Erythroblast (primary cell): ENCODE measurements around the gene TEAD2.

Experiments
- DNase-seq, 2 experiments: peaks; one replicate each; lab custom pipeline; 2025; lab: John Stamatoyannopoulos, UW
- GATA1 ChIP-seq: IDR thresholded peaks from 2 replicates; pipeline ENCODE4 v1.6.1; 2011; ENCODE audit warnings: low read depth, mild to moderate bottlenecking, control low read depth, low read length, moderate library complexity
- POLR2A ChIP-seq: IDR thresholded peaks from 2 replicates; pipeline ENCODE4 v1.6.1; 2011; ENCODE audit warnings: mild to moderate bottlenecking, low read length

Gene TEAD2

DNA sequence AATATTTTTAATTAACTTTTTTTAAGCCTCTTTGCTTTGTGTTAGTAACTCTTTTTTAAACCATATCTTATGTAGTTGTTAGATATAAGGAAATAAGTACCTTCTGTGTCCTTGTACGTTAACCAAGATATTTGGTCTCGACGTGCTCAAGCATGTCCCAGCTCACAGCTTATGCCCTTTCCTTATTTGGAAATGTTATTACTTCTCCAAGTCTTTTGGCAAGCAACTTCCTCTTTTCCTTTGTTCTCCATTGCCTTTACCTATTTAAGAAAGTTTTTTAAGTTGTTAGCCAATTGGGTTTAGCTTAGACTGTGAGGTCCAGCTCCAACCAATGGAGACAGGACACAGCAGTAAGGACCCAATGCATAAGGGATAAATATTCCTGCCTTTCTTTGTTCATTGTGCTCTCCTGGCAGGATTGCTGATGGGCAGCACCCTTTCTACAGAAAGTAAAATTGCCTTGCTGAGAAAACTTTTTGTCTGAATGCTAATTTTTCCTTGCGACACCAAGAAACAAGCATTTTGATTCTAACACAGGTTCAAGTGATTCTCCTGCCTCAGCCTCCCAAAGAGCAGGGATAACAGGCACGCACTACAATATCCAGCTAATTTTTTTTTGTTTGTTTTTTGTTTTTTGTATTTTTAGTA lies 6.6 kb upstream of the TEAD2 start:
- no peak for DNase-seq
- TF ChIP-seq GATA1 (no peak), POLR2A (no peak)

DNA sequence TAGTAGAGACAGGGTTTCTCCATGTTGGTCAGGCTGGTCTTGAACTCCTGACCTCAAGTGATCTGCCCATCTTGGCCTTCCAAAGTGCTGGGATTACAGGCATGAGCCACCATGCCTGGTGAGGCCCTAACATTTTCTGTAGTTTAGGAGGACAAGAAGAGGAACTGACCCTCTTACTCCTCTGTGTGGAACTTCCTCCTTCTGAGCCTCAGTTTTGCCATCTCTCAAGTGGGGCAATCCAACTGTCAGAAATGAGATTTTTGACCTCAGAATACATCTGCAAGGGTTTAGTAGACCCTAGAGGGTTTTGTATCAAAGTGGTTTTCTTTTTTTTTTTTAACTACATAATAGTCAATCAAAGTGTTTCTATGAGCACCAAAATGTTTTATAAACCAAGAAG lies 3.9 kb upstream of the TEAD2 start:
- DNase-seq: no peak
- TF ChIP-seq GATA1 (no peak), POLR2A (no peak)

DNA sequence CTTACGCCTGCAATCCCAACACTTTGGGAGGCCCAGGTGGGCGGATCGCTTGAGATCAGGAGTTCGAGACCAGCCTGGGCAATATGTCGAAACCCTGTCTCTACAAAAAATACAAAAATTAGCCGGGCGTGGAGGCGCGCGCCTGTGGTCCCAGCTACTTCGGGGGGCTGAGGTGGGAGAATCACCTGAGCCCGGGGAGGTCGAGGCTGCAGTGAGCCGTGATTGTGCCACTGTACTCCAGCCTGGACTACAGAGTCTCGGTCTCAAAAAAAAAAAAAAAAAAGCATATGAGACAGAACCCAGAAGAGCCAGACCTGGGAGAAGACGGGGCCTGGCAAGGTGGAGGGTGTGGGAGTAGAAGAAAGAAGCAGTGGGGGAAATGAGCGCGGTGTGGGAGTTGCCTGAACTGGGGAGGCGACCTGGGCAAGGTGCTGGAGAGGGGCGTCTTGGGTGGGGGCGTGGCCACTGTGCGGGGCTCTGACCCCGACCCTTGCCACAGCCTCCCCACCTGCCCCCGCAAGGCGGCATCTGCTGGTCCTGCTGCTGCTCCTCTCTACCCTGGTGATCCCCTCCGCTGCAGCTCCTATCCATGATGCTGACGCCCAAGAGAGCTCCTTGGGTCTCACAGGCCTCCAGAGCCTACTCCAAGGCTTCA lies 2.0 kb upstream of the TEAD2 start:
- no peak for DNase-seq
- TF ChIP-seq POLR2A: no peak
- TF ChIP-seq GATA1: no peak

DNA sequence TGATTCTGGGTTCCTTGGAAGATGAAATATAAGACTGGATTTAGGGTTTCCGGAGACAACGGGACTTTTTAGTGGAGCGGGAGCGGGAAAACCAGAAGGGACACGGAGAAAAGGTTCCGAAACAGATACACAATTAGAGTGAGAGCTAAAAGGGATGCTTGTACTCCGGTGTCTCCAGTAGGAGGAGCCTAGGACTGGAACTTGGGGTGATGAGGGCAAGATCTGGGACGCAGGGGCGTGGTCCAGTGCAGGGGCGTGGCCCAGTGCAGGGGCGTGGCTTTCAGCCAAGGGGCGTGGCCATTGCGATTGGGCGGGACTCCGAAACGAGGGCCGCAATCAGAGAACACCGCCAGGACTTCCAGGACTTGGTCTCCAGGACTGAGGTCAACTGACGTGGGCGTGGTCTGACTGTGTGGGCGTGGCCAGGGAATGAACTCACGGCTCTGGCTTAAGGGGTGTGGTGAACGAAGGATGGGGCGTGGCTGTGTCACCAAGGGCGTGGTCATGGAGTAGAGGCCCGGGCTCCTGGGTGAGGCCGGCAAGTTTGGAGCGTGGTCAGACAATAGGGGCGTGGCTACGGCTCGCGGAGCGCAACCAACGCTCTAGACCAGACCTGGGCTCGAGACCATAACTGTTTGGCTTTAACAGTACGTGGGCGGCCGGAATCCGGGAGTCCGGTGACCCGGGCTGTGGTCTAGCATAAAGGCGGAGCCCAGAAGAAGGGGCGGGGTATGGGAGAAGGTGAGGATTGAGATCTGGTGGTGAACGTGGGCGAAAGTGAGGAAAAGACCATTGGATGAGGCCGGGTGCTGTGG lies 1.3 kb upstream of the TEAD2 start, which contains the start of gene DKKL1:
DKKL1 (plus strand) TSS at position 610 of the 815 bp plus-strand sequence; CDS start at position 732, 122 bp downstream.
- DNase-seq: peak; percentile 92
- no peak for TF ChIP-seq GATA1

DNA sequence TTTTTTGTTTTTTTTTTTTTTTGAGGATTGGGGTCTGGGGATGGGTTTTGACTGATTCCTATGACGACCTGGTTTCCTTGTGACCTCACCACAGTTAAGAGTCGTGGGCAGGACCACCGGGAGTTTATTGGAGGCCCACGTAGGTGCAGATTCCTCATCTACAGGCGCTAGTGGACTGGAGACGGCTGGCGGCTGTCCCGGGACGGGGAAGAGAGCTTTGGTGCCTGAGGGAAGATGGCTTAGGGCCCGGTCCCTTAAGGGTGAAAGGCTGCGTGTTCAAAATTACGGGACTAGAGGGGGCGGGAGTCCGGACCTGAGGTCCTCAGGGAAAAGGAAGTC lies 682 bp upstream of the TEAD2 start:
- DNase-seq: no peak
- TF ChIP-seq GATA1: no peak
- TF ChIP-seq POLR2A: no peak

DNA sequence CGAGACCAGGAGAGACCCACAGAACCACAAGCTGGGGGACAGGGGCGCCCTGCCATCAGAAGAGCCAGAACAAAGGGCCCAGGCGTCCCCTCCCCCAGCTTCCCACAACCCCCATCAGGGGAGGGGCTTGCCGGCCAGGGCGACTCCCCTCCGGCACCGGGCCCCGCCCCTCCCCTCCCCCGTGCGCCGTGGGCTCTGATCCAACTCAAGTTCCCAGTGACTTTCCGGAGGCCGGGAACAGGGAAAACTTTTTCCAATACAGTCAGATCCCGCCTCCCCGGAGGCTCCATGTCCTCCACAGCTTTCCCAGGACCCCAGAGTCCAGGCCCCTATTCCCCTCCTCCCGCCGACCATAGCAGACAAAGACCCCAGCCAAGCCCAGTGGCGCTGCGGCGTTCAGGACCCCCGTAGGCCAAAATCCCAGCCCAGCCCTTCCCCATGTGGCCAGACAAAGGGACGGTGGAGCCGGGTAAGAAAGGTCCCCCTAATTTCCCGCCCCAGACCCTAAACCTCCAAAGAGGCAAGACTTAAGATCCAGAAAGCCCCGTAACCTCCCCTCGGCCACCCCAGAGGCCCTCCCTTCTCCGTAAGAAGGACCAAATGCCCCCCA lies 673 bp downstream of the TEAD2 start:
- TF ChIP-seq POLR2A (no peak), GATA1 (no peak)
- DNase-seq: no peak

DNA sequence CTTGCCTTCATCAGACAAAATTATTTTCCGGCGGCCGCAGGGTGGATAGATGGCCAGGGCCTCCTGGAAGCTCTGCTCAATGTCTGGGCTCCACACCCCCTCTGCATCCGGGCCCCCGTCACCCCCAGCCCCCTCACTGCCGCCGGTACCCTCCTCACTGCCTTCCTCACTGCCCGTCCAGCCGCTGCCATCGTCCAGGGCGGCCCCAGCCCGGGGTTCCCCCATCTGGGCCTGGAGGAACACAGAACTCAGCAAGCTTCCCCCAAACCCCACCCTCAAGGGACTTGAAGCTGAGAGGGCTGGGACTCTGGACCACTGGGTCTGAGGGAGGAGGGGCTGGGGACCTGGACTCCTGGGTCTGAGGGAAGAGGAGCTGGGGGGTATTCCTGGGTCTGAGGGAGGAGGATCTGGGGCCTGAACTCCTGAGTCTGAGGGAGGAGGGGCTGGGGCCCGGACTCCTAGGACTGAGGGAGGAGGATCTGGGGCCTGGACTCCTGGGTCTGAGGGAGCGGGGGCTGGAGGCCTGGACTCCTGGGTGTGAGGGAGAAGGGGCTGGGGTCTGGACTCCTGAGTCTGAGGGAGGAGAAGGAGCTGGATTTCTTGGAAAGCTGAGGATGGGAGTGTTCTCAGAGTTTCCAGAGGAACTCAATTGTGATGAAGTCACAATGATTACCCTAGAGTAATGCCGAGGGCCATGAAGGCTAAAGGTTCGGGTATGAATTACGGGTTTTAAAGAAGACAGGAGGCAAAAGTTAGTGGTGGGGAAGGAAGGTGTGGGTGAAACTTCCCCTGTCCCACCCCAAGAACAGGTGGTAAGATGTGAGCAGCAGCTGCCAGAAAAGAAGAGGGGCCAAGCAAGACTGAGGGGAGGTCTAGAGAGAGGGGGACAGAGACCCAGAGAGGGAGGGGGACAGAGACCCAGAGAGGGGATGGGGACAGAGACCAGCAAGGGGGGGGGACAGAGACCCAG lies 2.1 kb downstream of the TEAD2 start:
- TF ChIP-seq GATA1 (no peak), POLR2A (no peak)
- DNase-seq: no peak

DNA sequence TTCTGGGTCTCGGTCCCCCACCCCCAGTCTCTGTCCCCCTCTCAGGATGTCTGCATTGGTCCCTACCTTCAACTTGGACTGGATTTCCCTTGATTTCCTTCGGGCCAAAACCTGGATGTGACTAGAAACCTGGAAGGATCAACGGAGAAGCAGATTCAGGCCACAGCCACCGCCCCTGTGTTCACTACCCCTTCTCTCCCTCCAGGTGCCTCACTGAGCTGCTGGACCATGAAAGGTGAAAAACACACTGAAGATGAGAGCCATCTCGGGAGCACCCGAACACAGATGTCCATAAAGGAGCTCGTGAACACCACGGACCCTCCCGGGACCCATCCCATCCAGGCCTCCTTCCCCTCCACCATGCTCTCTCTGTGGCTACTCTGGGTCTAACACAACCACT lies 5.0 kb downstream of the TEAD2 start:
- no peak for DNase-seq
- no peak for TF ChIP-seq GATA1
- no peak for TF ChIP-seq POLR2A

DNA sequence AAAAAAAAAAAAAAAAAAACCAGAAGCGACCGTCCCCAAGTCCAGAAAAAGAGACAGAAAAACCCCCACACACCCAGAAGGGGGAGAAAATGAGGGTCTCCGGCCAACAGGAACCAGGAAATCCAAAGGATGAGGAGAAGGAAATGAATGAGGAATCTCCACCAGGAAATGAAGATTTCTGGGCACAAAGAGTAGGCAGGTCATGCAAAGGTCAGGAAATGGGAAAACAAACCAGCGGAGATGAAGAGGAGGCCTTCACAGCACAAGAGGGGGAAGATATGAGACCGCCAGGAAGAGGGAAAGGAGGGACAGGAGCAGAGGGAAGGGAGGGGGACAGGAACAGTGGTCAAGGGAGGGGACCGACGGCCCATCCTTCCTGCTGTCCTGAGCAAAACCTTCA lies 5.8 kb downstream of the TEAD2 start:
- TF ChIP-seq GATA1 (no peak), POLR2A (no peak)
- DNase-seq: no peak

DNA sequence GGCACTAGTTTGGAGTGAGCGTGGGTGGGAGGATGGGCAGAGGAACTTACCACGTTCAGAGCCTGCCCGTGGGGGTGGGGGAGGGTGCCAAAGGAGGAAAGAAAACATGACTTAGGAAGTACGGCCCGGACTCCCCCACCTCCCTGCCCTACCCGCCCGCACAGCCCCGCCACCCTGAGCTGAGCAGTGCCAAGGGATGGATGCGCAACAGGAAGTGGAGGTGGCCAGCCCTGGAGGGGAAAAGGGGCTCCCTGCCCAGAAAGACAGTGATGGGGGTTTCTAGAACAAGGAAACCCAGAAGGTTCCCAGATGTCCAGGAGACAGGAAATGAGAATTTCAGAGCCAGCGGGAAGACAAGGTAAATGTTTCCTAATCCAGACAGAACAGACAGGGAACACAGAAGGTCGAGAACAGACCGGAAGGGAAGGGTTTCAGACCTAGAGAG lies 6.3 kb downstream of the TEAD2 start:
- no peak for DNase-seq
- no peak for TF ChIP-seq POLR2A
- no peak for TF ChIP-seq GATA1

DNA sequence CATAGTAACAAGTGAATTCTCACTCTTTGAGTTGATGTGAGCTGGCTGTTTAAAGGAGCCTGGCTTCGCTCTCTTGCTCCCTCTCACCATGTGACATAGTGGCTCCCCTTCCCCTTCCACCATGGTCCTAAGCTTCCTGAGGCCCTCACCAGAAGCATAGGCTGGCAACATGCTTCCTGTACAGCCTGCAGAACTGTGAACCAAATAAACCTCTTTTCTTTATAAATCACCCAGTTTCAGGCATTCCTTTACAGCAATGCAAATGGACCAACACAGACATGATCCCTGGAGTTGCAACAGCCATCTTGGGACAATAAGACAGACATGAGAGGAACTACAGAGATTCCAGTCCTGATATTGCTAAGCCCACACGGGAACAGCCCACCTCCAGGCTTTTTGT lies 12.6 kb downstream of the TEAD2 start:
- no peak for TF ChIP-seq GATA1
- no peak for TF ChIP-seq POLR2A
- DNase-seq: no peak

DNA sequence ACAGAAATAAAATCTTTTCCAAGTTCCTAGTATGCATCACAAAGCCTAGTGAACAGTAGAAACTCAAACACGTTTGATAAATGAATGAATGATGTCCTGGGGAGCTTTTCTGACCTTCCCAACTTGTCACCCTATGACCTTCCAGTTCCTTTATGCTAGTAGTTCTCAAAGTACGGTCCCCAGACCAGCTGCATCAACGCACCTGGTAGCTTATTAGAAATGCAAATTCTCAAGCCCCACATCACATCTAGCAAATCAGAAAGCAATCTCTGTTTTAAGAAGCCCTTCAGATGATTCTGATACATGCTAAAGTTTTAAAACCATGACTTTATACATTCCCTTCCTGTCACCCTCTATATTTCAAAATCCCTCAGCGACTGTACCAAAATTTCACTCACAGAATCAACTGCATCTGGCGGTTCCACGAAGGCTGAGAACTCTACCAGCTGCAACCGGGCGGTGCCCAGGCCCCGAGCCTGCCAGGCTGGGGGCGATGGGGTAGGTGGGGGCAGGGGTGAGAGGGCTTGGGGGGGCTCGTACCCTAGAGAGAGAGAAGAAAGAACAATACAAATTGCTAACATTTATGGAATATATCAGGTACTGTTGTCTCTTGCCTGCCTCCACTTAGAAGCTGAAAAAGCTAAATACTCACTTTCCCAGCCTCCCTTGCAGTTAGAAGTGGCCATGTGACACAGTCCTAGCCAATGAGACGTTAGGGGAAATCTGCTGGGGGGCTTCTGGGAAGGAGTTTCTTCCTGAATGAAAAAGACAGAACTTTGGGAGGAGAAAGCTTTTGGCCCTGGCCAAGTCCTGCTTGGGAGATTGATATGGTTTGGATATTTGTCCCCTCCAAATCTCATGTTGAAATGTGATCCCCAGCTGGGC lies 13.7 kb downstream of the TEAD2 start:
- no peak for DNase-seq
- TF ChIP-seq GATA1 (no peak), POLR2A (no peak)
